Activated CD4-positive, alpha-beta T cell treated with anti-CD3 and anti-CD28 coated beads, Interleukin-2, amount 50 U/mL, for 24 hours (primary cell): ENCODE data around the gene LRP3.
"Not testable (repeated sequence)": the region's sequence is repeated elsewhere in the genome, so short reads cannot be mapped to it uniquely, and the experiment has no call there.

Source experiments
- DNase-seq, 2 donors: peaks; one replicate each; pipeline ENCODE4 v3.0.0-alpha.2; 2020; ENCODE audit warnings: low read depth in 1 of 2, low spot score in 1 of 2

LRP3 gene

GRCh38 chr19:33193865-33194362 lies at the start of gene LRP3:
Gene LRP3, plus strand, starts transcription at chr19:33194330. Its CDS starts 456 bp downstream, at chr19:33194786.
- no peak for DNase-seq

GRCh38 chr19:33146209-33146608 lies 47.9 kb upstream of the LRP3 start:
- no peak for DNase-seq

GRCh38 chr19:33147538-33147937 lies 46.6 kb upstream of the LRP3 start:
- no peak for DNase-seq

GRCh38 chr19:33150852-33151518 lies 43.1 kb upstream of the LRP3 start:
- no peak for DNase-seq

- no peak for DNase-seq
Measured at GRCh38 chr19:33152176-33152575, 42.0 kb upstream of the LRP3 start.

GRCh38 chr19:33152625-33153024 lies 41.5 kb upstream of the LRP3 start:
- DNase-seq, result not testable (repeated sequence)

- DNase-seq, result not testable (repeated sequence)
Measured at GRCh38 chr19:33154313-33154712, 39.8 kb upstream of the LRP3 start.

GRCh38 chr19:33156334-33156733 lies 37.8 kb upstream of the LRP3 start:
- no peak for DNase-seq

GRCh38 chr19:33157906-33158305 lies 36.2 kb upstream of the LRP3 start:
- no peak for DNase-seq

- no peak for DNase-seq
Measured at GRCh38 chr19:33158365-33158764, 35.8 kb upstream of the LRP3 start.

GRCh38 chr19:33159149-33159548 lies 35.0 kb upstream of the LRP3 start:
- no peak for DNase-seq

- DNase-seq, result no peak
Measured at GRCh38 chr19:33159893-33160292, 34.2 kb upstream of the LRP3 start.

GRCh38 chr19:33161201-33161600 lies 32.9 kb upstream of the LRP3 start:
- DNase-seq, result no peak

GRCh38 chr19:33163481-33163880 lies 30.6 kb upstream of the LRP3 start:
- DNase-seq, result no peak

- not testable (repeated sequence) for DNase-seq
Measured at GRCh38 chr19:33166037-33166436, 28.1 kb upstream of the LRP3 start.

- no peak for DNase-seq
Measured at GRCh38 chr19:33167438-33167837, 26.7 kb upstream of the LRP3 start.

- DNase-seq, result no peak
Measured at GRCh38 chr19:33168528-33168927, 25.6 kb upstream of the LRP3 start.

GRCh38 chr19:33171222-33171795 lies 22.8 kb upstream of the LRP3 start:
- DNase-seq, result no peak

- DNase-seq, result no peak
Measured at GRCh38 chr19:33171916-33172359, 22.2 kb upstream of the LRP3 start.

- no peak for DNase-seq
Measured at GRCh38 chr19:33174186-33174585, 19.9 kb upstream of the LRP3 start.

- DNase-seq, result no peak
Measured at GRCh38 chr19:33175156-33175782, 18.9 kb upstream of the LRP3 start.
